ENCODE results near the gene ADPRHL1.

The ADPRHL1 gene

GRCh38 chr13:113350065-113350937, 103.0 kb downstream of the ADPRHL1 start:
- no peak for TF ChIP-seq CTCF (conservative IDR thresholded peaks at IDR 0.05; ENCODE audit: low read depth, low read length)
- H3K4me3 ChIP-seq (ENCODE audit: low read length): no peak overlapping the region
- DNase-seq (ENCODE audit: low read depth): no peak
